Sciatic nerve (tissue), 2 donors: ENCODE measurements around the gene MAN1B1. TPM values are rescaled to one million over a fixed set of nuclear protein-coding genes. Genes with fewer than 3 reads are reported as not detected.

Source experiments
- ATAC-seq: fragments of 200-7000 bp; cut with Tn5 transposase; one replicate; pipeline ENCODE4 v1.9.1; 2020; ENCODE audit warnings: mild to moderate bottlenecking, moderate library complexity
- DNase-seq: peaks from one replicate; pipeline ENCODE4 v3.0.0-alpha.2; 2020; ENCODE audit warnings: low spot score
- intact Hi-C: fragments of 100-400 bp; cut with DNase I; formaldehyde crosslinking; loops from one replicate; pipeline ENCODE4 v1.14.2; 2022
- total RNA-seq: library from RNA; stranded (reverse); fragmentation: NEBNext Ultra II Directional; extraction: Animal tissue kit (Norgen Biotek cat#: 25700); gene quantifications from one replicate; pipeline ENCODE4 v1.2.1, GENCODE V29; 2021
- donor health status: DM: no; HTN: no; CAD: no.
- donor health status: DM: no; HTN: no; CAD: no.

The MAN1B1 gene
- total RNA-seq, 1 donor from 2014 or later, result 48.3 TPM

DNA sequence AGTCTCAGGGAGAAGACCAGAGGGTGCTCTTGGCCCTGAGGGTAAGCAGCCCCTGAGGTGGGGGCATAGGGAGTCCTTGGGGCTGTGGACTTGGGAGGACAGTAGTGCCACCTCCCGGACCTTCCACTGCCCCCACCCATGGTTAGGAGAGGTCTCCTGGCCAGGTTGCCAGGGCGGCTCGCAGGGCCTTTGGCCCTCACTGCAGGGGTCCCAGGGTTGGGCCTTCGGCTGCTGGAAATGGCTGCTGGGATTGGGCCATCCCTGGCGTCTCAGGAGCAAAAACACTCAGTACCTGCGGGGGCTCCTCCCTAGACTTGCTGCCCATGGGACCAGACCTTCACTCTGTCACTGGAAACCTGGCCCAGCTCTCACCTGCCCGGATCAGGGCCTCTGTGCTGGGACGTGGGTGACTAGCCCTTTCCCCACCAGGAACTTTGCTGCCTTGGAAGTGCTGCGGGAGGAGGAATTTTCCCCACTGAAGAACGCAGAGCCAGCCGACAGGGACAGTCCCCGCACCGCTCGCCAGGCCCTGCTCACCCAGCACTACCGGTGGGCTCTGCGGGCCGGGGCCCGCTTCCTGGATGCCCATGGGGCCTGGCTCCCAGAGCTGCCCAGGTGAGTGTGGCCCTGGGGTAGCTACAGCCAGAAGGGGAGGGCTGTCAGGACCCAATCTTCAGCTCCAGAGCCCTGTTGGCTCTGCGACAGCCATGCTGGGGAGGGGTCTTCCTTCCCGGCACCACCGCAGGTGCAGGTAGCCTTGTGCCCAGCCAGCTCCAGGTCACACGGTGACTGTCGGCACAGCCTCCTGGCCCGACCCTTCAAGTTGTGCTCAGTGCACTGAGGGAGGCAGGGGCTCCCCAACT is 6.3 kb upstream of the MAN1B1 start:
- DNase-seq (no peak), ATAC-seq (no peak)
- intact Hi-C loops, result no loop called here

GRCh38 chr9:137082222-137082924 is 4.4 kb upstream of the MAN1B1 start:
- ATAC-seq (no peak), DNase-seq (no peak)
- intact Hi-C loops, result no loop called here

GRCh38 chr9:137082925-137083290 is 3.9 kb upstream of the MAN1B1 start:
- intact Hi-C loops, result no loop called here
- DNase-seq, result no peak
- ATAC-seq, result no peak

- ATAC-seq (no peak), DNase-seq (peak; percentile 71)
- intact Hi-C loops, result no loop called here
Observed at GRCh38 chr9:137083394-137084004, 3.3 kb upstream of the MAN1B1 start.

- no peak for ATAC-seq
- intact Hi-C loops, result no loop called here
- no peak for DNase-seq
Observed at GRCh38 chr9:137084526-137084925, 2.3 kb upstream of the MAN1B1 start.

DNA sequence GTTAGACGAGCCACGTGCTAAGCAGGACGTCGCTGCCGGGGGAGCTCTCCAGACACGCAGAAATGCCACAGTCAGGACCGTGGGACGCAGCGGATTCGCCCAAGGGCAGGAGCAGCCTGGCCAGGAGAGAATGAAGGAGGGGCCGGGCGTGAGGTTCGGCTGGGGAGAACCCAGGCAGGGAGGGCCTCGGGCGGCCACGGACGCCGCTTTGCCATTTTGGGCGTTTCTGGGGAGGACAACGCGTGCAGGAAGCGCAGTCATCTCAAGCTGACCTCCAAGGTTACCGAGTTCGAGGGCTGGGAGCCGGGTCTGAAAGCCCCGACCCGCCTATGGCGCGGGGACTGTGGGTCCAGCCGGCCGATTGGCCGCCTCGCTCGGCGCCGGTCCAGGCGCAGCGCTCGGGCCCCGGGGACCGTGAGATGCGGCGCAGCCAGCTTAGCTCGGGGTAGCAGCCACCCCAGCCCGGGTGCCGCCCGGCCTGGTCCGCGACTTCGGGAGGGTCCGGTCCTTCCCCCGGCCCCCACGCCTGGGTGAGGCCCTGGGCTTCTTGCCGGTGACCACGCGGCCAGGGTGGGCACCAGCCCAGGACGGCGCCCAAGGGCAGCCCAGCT is 760 bp upstream of the MAN1B1 start:
- intact Hi-C loops, result no loop called here
- DNase-seq (no peak), ATAC-seq (no peak)

GRCh38 chr9:137087409-137087925 is 682 bp downstream of the MAN1B1 start:
- DNase-seq, result no peak
- no peak for ATAC-seq
- intact Hi-C loops, result no loop called here

GRCh38 chr9:137088121-137088520 is 1.3 kb downstream of the MAN1B1 start:
- intact Hi-C loops, result no loop called here
- ATAC-seq, result no peak

GRCh38 chr9:137089232-137089947 is 2.6 kb downstream of the MAN1B1 start:
- no peak for ATAC-seq
- no peak for DNase-seq
- intact Hi-C loops, result no loop called here

More at GRCh38 chr9:137088121-137088520, 1.3 kb downstream of the MAN1B1 start:
- DNase-seq, result no peak

GRCh38 chr9:137095664-137096517 is 9.1 kb downstream of the MAN1B1 start:
- DNase-seq, result no peak
- intact Hi-C loops, result no loop called here
- no peak for ATAC-seq

GRCh38 chr9:137096785-137097546 is 10.2 kb downstream of the MAN1B1 start:
- intact Hi-C loops, result no loop called here
- DNase-seq (no peak), ATAC-seq (no peak)

GRCh38 chr9:137097761-137098462 is 11.1 kb downstream of the MAN1B1 start:
- DNase-seq (no peak), ATAC-seq (no peak)
- intact Hi-C loops, result no loop called here

DNA sequence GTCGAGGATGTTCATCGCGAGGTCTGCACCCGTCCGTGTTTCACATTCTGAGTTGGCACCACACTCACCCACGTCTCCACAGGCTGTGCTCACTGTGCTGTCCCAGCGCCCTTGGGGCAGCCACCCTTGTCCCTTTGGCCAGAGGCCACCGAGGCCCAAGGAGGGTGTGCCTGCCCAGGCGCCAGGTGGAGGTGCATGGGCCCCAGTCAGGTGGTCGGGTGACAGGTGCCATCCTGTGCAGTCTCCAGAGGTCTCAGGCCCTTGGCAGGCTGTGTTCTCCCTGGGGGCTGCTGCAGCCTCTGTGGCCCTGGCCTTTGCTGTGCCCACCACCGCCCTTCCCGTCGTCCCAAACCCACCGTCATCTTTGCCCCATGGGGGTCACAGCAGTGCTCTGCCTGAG is 12.4 kb downstream of the MAN1B1 start:
- no peak for ATAC-seq
- intact Hi-C loops, result no loop called here
- DNase-seq, result no peak

GRCh38 chr9:137103206-137103999 is 16.6 kb downstream of the MAN1B1 start:
- ATAC-seq, result no peak
- intact Hi-C loops, result no loop called here
- no peak for DNase-seq

DNA sequence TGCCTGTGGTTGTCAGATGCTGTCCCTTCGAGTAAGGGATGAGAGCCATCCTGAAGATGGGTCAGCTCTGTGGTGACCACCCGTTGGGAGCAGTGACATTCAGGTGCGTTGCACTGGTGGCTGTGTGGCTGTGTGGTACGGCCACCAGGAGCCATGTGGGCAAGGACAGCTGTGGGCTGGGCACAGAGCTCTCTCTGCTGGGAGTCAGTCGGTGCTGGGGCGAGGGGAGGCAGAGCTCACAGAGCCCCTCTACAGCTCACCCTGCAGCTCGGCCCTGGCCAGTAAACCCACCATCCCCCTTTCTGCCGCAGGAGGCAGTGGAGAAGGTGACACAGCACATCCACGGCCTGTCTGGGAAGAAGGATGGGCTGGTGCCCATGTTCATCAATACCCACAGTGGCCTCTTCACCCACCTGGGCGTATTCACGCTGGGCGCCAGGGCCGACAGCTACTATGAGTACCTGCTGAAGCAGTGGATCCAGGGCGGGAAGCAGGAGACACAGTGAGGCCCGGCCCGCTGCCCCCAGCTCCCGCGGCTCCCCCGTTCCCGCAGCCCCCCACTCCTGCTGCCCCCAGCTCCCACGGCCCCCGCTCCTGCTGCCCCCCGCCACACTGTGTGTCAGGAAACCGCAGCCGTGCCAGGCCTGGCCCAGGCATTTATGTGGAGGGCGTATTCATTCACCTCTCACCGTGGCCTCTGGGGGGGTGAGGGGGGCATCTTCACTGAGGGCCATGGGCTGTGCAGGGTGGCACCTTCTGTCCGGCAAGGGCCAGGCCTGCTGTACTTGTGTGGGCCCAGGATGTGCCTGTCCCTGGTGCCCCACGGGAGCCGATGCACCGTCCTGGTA is 19.3 kb downstream of the MAN1B1 start:
- intact Hi-C loops, result no loop called here
- ATAC-seq (no peak), DNase-seq (no peak)
